ENCODE results near the gene MARCKSL1.

Gene MARCKSL1

DNA sequence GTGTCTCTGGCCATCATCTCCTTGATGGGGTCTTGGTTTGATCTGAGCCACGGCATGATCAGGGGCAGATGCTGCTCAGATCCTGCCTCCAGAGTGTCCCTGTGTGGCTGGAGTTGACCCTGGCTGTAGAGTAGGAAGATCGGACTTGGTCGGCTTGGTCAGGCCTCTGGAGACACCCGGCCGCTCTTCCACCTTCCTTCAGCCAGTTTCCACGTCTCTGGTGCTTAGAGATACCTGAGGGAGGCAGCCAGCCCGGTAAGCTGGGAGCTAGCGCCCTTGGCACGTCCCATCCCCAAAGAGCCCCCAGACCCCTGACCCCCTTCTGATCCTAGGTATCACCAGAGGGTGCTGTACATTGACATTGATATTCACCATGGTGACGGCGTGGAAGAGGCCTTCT lies 8.8 kb downstream of the MARCKSL1 start:
- CTCF ChIA-PET: no interaction called here
- peaks cover 16 to 86% (median 70%) of the 10 kb centered on the region in 4 experiments for H3K36me3 ChIP-seq (ENCODE audit: control insufficient read depth in 4 of 4, insufficient read depth in 4 of 4, low read length in 3 of 4)
- no peak overlapping the region for H3K27ac ChIP-seq (ENCODE audit: insufficient read depth in 1 of 2, low read depth in 1 of 2, low read length in 2 of 2, poor library complexity in 1 of 2, severe bottlenecking in 2 of 2)
- H3K27me3 ChIP-seq (replicated peaks in 2 of 5; ENCODE audit: control insufficient read depth in 4 of 5, insufficient read depth in 5 of 5, low read length in 4 of 5): no peaks in the 10 kb centered on the region
- no peak overlapping the region for H3K4me3 ChIP-seq (ENCODE audit: control insufficient read depth in 1 of 7, extremely low read depth in 1 of 7, insufficient read depth in 4 of 7, low read depth in 2 of 7, low read length in 6 of 7)
- no peak for DNase-seq
- POLR2A ChIA-PET: no interaction called here
- WGBS (ENCODE audit: insufficient coverage): 97% methylated on average over 11 of the region's 11 CpGs
- no peaks in the 10 kb centered on the region for H3K9me3 ChIP-seq (ENCODE audit: control extremely low read depth in 1 of 5, control insufficient read depth in 4 of 5, insufficient read depth in 2 of 5, low read depth in 1 of 5, low read length in 4 of 5)
- no peaks in the 10 kb centered on the region for H3K4me1 ChIP-seq (ENCODE audit: control extremely low read depth in 1 of 4, control insufficient read depth in 4 of 4, insufficient read depth in 4 of 4, low read length in 3 of 4)

- no peak for DNase-seq
- 64% methylated on average over 2 of the region's 5 CpGs for WGBS (ENCODE audit: insufficient coverage)
- no peaks in the 10 kb centered on the region for H3K27me3 ChIP-seq (replicated peaks in 2 of 5; ENCODE audit: control insufficient read depth in 4 of 5, insufficient read depth in 5 of 5, low read length in 4 of 5)
- no peak overlapping the region for H3K4me3 ChIP-seq (ENCODE audit: control insufficient read depth in 1 of 7, extremely low read depth in 1 of 7, insufficient read depth in 4 of 7, low read depth in 2 of 7, low read length in 6 of 7)
- ChIA-PET POLR2A (interaction anchor here (0.7 to 1.4 kb wide), 2 partner anchors 10 kb away, joined by 3 to 4 read pairs; no protein-coding TSS in a partner anchor), CTCF (interaction anchor here (0.8 to 2.8 kb wide), 11 partner anchors 9 to 106 kb away, joined by 3 to 9 read pairs (median 4); partner anchors contain the start of genes FAM229A, HDAC1 and TSSK3)
- peaks cover 0 to 5% (median 0%) of the 10 kb centered on the region in 4 experiments for H3K4me1 ChIP-seq (ENCODE audit: control extremely low read depth in 1 of 4, control insufficient read depth in 4 of 4, insufficient read depth in 4 of 4, low read length in 3 of 4)
- no peaks in the 10 kb centered on the region for H3K9me3 ChIP-seq (ENCODE audit: control extremely low read depth in 1 of 5, control insufficient read depth in 4 of 5, insufficient read depth in 2 of 5, low read depth in 1 of 5, low read length in 4 of 5)
- no peak overlapping the region for H3K27ac ChIP-seq (ENCODE audit: insufficient read depth in 1 of 2, low read depth in 1 of 2, low read length in 2 of 2, poor library complexity in 1 of 2, severe bottlenecking in 2 of 2)
- peaks cover 7 to 69% (median 51%) of the 10 kb centered on the region in 4 experiments for H3K36me3 ChIP-seq (ENCODE audit: control insufficient read depth in 4 of 4, insufficient read depth in 4 of 4, low read length in 3 of 4)
Measured at GRCh38 chr1:32321712-32322291, 14.2 kb downstream of the MARCKSL1 start.

DNA sequence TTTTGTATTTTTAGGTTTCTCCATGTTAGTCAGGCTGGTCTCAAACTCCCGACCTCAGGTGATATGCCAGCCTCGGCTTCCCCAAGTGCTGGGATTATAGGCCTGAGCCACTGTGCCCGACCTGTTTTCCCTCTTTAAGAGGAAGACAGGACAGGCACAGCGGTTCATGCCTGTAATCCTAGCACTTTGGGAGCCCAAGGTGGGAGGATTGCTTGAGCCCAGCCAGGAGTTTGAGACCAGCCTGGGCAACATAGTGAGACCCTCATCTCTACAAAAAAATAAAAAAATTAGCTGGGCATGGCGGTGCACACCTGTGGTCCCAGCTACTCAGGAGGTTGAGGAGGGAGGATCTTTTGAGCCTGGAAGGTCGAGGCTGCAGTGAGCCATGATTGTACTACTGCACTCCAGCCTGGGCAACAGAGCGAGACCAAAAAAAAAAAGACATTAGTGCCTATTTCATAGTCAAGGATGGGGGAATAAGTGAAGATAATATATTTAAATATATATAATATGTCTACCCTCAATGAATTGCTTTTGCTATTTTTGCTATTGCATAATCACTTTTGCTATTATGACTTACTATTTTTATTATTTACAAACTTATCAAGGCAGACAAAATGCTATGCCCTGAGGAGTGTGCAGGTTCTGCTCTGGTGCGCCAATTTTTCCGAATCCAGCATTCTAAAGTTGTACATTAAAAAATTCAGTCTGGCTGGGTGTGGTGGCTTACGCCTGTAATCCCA lies 17.7 kb downstream of the MARCKSL1 start:
- Histone ChIP-seq H3K4me3 (ENCODE audit: control insufficient read depth in 1 of 7, extremely low read depth in 1 of 7, insufficient read depth in 4 of 7, low read depth in 2 of 7, low read length in 6 of 7) (no peak overlapping the region), H3K36me3 (ENCODE audit: control insufficient read depth in 4 of 4, insufficient read depth in 4 of 4, low read length in 3 of 4) (peaks cover 7 to 54% (median 36%) of the 10 kb centered on the region in 4 experiments), H3K4me1 (ENCODE audit: control extremely low read depth in 1 of 4, control insufficient read depth in 4 of 4, insufficient read depth in 4 of 4, low read length in 3 of 4) (peaks cover 0 to 5% (median 0%) of the 10 kb centered on the region in 4 experiments), H3K9me3 (ENCODE audit: control extremely low read depth in 1 of 5, control insufficient read depth in 4 of 5, insufficient read depth in 2 of 5, low read depth in 1 of 5, low read length in 4 of 5) (no peaks in the 10 kb centered on the region), H3K27ac (ENCODE audit: insufficient read depth in 1 of 2, low read depth in 1 of 2, low read length in 2 of 2, poor library complexity in 1 of 2, severe bottlenecking in 2 of 2) (no peak overlapping the region), H3K27me3 (replicated peaks in 2 of 5; ENCODE audit: control insufficient read depth in 4 of 5, insufficient read depth in 5 of 5, low read length in 4 of 5) (no peaks in the 10 kb centered on the region)
- POLR2A ChIA-PET: no interaction called here
- WGBS (ENCODE audit: insufficient coverage): 95% methylated on average over 6 of the region's 10 CpGs
- CTCF ChIA-PET: interaction anchor here (2.7 kb wide), 1 partner anchor 102 kb away, joined by 12 read pairs; no protein-coding TSS in a partner anchor
- DNase-seq: no peak

GRCh38 chr1:32316903-32317277 lies 19.1 kb downstream of the MARCKSL1 start:
- H3K4me3 ChIP-seq (ENCODE audit: control insufficient read depth in 1 of 7, extremely low read depth in 1 of 7, insufficient read depth in 4 of 7, low read depth in 2 of 7, low read length in 6 of 7): no peak overlapping the region
- H3K27me3 ChIP-seq (replicated peaks in 2 of 5; ENCODE audit: control insufficient read depth in 4 of 5, insufficient read depth in 5 of 5, low read length in 4 of 5): no peaks in the 10 kb centered on the region

GRCh38 chr1:32311709-32312393 lies 24.2 kb downstream of the MARCKSL1 start:
- no peaks in the 10 kb centered on the region for H3K4me1 ChIP-seq (ENCODE audit: control extremely low read depth in 1 of 4, control insufficient read depth in 4 of 4, insufficient read depth in 4 of 4, low read length in 3 of 4)

More at GRCh38 chr1:32316903-32317277, 19.1 kb downstream of the MARCKSL1 start:
- H3K9me3 ChIP-seq (ENCODE audit: control extremely low read depth in 1 of 5, control insufficient read depth in 4 of 5, insufficient read depth in 2 of 5, low read depth in 1 of 5, low read length in 4 of 5): no peaks in the 10 kb centered on the region
- DNase-seq: no peak
- no peak overlapping the region for H3K27ac ChIP-seq (ENCODE audit: insufficient read depth in 1 of 2, low read depth in 1 of 2, low read length in 2 of 2, poor library complexity in 1 of 2, severe bottlenecking in 2 of 2)
- WGBS (ENCODE audit: insufficient coverage): no CpG with 5 or more reads among the region's 3 CpGs
- H3K4me1 ChIP-seq (ENCODE audit: control extremely low read depth in 1 of 4, control insufficient read depth in 4 of 4, insufficient read depth in 4 of 4, low read length in 3 of 4): peaks cover 0 to 3% (median 0%) of the 10 kb centered on the region in 4 experiments
- POLR2A ChIA-PET: no interaction called here
- peaks cover 7 to 45% (median 32%) of the 10 kb centered on the region in 4 experiments for H3K36me3 ChIP-seq (ENCODE audit: control insufficient read depth in 4 of 4, insufficient read depth in 4 of 4, low read length in 3 of 4)
- CTCF ChIA-PET: interaction anchor here (1.3 to 2.7 kb wide), 3 partner anchors 11 to 110 kb away, joined by 3 to 12 read pairs (median 4); no protein-coding TSS in a partner anchor

GRCh38 chr1:32309960-32310359 lies 26.1 kb downstream of the MARCKSL1 start:
- H3K36me3 ChIP-seq (ENCODE audit: control insufficient read depth in 4 of 4, insufficient read depth in 4 of 4, low read length in 3 of 4): peaks cover 0 to 32% (median 14%) of the 10 kb centered on the region in 4 experiments
- WGBS (ENCODE audit: insufficient coverage): 100% methylated on average over 1 of the region's 1 CpG
- POLR2A ChIA-PET: no interaction called here

More at GRCh38 chr1:32311709-32312393, 24.2 kb downstream of the MARCKSL1 start:
- Histone ChIP-seq H3K27me3 (replicated peaks in 2 of 5; ENCODE audit: control insufficient read depth in 4 of 5, insufficient read depth in 5 of 5, low read length in 4 of 5) (no peaks in the 10 kb centered on the region), H3K36me3 (ENCODE audit: control insufficient read depth in 4 of 4, insufficient read depth in 4 of 4, low read length in 3 of 4) (peaks cover under 1 to 24% (median 10%) of the 10 kb centered on the region in 4 experiments), H3K27ac (ENCODE audit: insufficient read depth in 1 of 2, low read depth in 1 of 2, low read length in 2 of 2, poor library complexity in 1 of 2, severe bottlenecking in 2 of 2) (no peak overlapping the region), H3K4me3 (ENCODE audit: control insufficient read depth in 1 of 7, extremely low read depth in 1 of 7, insufficient read depth in 4 of 7, low read depth in 2 of 7, low read length in 6 of 7) (no peak overlapping the region), H3K9me3 (ENCODE audit: control extremely low read depth in 1 of 5, control insufficient read depth in 4 of 5, insufficient read depth in 2 of 5, low read depth in 1 of 5, low read length in 4 of 5) (no peaks in the 10 kb centered on the region)
- POLR2A ChIA-PET: interaction anchor here (1.2 kb wide), 1 partner anchor 10 kb away, joined by 4 read pairs; no protein-coding TSS in a partner anchor
- CTCF ChIA-PET: interaction anchor here (0.9 to 1.0 kb wide), 3 partner anchors 9 to 97 kb away, joined by 3 read pairs; no protein-coding TSS in a partner anchor
- no CpG with 5 or more reads among the region's 2 CpGs for WGBS (ENCODE audit: insufficient coverage)
- DNase-seq: no peak

More at GRCh38 chr1:32309960-32310359, 26.1 kb downstream of the MARCKSL1 start:
- Histone ChIP-seq H3K9me3 (ENCODE audit: control extremely low read depth in 1 of 5, control insufficient read depth in 4 of 5, insufficient read depth in 2 of 5, low read depth in 1 of 5, low read length in 4 of 5) (peaks cover 0 to 8% (median 0%) of the 10 kb centered on the region in 5 experiments), H3K27me3 (replicated peaks in 2 of 5; ENCODE audit: control insufficient read depth in 4 of 5, insufficient read depth in 5 of 5, low read length in 4 of 5) (no peaks in the 10 kb centered on the region), H3K4me3 (ENCODE audit: control insufficient read depth in 1 of 7, extremely low read depth in 1 of 7, insufficient read depth in 4 of 7, low read depth in 2 of 7, low read length in 6 of 7) (no peak overlapping the region), H3K27ac (ENCODE audit: insufficient read depth in 1 of 2, low read depth in 1 of 2, low read length in 2 of 2, poor library complexity in 1 of 2, severe bottlenecking in 2 of 2) (no peak overlapping the region), H3K4me1 (ENCODE audit: control extremely low read depth in 1 of 4, control insufficient read depth in 4 of 4, insufficient read depth in 4 of 4, low read length in 3 of 4) (no peaks in the 10 kb centered on the region)
- CTCF ChIA-PET: no interaction called here
- DNase-seq: no peak

Data from common myeloid progenitor, CD34-positive (primary cell).